Peyer's patch (tissue), 4 donors: ENCODE measurements around the gene EHD1. TPM values are rescaled to one million over a fixed set of nuclear protein-coding genes. Genes with fewer than 3 reads are reported as not detected.

ENCODE experiments used
- DNase-seq, 3 donors: peaks; one replicate each; pipeline ENCODE4 v3.0.0-alpha.2; 2017 to 2019
- H3K27ac ChIP-seq, 4 donors: fragments of 200-600 bp; sonication (generic); one replicate each; pipeline ENCODE4 v1.5.1; 2016 to 2019
- H3K27me3 ChIP-seq, 2 donors: fragments of 200-600 bp; sonication (generic); one replicate each; pipeline ENCODE4 v1.5.1; 2019
- H3K36me3 ChIP-seq, 3 donors: fragments of 200-600 bp; sonication (generic); one replicate each; pipeline ENCODE4 v1.5.1; 2016 to 2019
- H3K4me1 ChIP-seq, 4 donors: fragments of 200-600 bp; sonication (generic); one replicate each; pipeline ENCODE4 v1.5.1; 2016 to 2019
- H3K4me3 ChIP-seq, 4 donors: fragments of 200-600 bp; sonication (generic); 1 replicate in 3 of 4; 2 replicates in 1 of 4; pipeline ENCODE4 v1.5.1; 2016 to 2019; ENCODE audit warnings: mild to moderate bottlenecking in 1 of 4
- H3K9me3 ChIP-seq, 4 donors: fragments of 200-600 bp; sonication (generic); one replicate each; pipeline ENCODE4 v1.5.1; 2016 to 2019; ENCODE audit warnings: mild to moderate bottlenecking in 1 of 4
- POLR2A ChIP-seq, 2 donors: fragments of 450-650 bp; IDR thresholded peaks; one replicate each; pipeline ENCODE4 v1.5.1; 2017; ENCODE audit warnings: antibody characterized with exemption in 2 of 2, mild to moderate bottlenecking in 2 of 2, moderate library complexity in 2 of 2
- total RNA-seq, 4 donors: library from RNA; depleted of rRNA; stranded (reverse); fragments of >200 nt; gene quantifications; one replicate each; pipeline ENCODE4 v1.1.0, GENCODE V29; 2016
- TF ChIP-seq, protein P1 (sequence below), 6 experiments: fragments of 450-650 bp in 4 of 6; fragments of 200-600 bp in 2 of 6; sonication (generic) in 1 of 6; IDR thresholded peaks; one replicate each; pipeline ENCODE4 v1.5.1; 2017 to 2019; ENCODE audit warnings: antibody characterized with exemption in 6 of 6, mild to moderate bottlenecking in 3 of 6, moderate library complexity in 1 of 6

The EHD1 gene
- total RNA-seq, 4 donors from 2014 or later = 56.2 to 185 (median 98.6) TPM

DNA sequence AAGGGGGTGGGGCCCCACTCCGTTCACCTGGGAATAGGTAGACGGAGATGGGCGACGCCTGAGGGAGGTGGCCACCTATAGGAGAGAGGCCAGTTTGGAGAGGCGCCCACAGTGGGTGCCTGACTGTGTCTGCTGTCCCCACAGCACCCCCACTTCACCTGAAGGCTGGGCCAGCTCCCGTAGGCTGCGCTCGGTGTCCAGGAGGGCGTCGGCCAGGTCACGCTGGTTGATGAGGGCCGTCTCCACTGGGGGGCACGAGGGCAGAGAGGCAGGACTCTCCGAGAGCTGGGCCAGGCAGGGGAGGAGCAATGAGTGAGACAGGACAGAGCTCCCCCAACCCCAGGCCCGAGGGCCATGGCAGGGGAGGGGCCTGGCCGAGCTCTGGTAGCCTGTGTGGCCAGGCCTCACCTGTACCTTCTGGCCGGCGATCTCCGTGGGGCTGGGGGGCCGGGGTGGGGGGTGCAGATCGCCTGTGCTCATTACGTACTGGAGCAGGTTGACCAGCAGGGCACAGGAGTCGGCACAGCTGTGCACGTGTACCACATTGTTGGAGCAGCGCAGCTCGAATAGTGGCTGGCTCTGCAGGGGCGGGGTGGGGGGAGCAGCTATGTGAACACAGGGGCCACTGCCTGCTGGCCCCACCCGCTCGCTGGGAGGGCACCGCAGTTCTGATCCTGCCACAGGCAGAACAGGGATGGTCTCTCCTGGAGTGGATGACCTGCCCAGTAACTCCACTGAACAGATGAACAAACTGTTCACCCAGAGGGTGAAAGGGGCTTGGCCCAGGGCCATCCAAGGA is 23.9 kb upstream of the EHD1 start:
- Histone ChIP-seq H3K4me1 (no peaks in the 10 kb centered on the region), H3K9me3 (no peaks in the 10 kb centered on the region), H3K27ac (no peak overlapping the region), H3K27me3 (no peaks in the 10 kb centered on the region), H3K4me3 (no peak overlapping the region), H3K36me3 (peaks cover 0 to 96% (median 0%) of the 10 kb centered on the region in 3 donors)
- TF ChIP-seq, protein P1, sequence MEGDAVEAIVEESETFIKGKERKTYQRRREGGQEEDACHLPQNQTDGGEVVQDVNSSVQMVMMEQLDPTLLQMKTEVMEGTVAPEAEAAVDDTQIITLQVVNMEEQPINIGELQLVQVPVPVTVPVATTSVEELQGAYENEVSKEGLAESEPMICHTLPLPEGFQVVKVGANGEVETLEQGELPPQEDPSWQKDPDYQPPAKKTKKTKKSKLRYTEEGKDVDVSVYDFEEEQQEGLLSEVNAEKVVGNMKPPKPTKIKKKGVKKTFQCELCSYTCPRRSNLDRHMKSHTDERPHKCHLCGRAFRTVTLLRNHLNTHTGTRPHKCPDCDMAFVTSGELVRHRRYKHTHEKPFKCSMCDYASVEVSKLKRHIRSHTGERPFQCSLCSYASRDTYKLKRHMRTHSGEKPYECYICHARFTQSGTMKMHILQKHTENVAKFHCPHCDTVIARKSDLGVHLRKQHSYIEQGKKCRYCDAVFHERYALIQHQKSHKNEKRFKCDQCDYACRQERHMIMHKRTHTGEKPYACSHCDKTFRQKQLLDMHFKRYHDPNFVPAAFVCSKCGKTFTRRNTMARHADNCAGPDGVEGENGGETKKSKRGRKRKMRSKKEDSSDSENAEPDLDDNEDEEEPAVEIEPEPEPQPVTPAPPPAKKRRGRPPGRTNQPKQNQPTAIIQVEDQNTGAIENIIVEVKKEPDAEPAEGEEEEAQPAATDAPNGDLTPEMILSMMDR (IDR thresholded peaks at IDR 0.05) = no peak
- no peak for TF ChIP-seq POLR2A (IDR thresholded peaks at IDR 0.05)
- DNase-seq = no peak

GRCh38 chr11:64900774-64901173 is 22.4 kb upstream of the EHD1 start:
- H3K4me3 ChIP-seq = no peak overlapping the region
- no peak for DNase-seq
- no peaks in the 10 kb centered on the region for H3K9me3 ChIP-seq
- H3K27ac ChIP-seq = no peak overlapping the region
- H3K27me3 ChIP-seq = no peaks in the 10 kb centered on the region
- TF ChIP-seq POLR2A (IDR thresholded peaks at IDR 0.05) = no peak
- TF ChIP-seq, protein P1 (IDR thresholded peaks at IDR 0.05) = no peak
- H3K36me3 ChIP-seq = peaks cover 0 to 93% (median 0%) of the 10 kb centered on the region in 3 donors
- no peaks in the 10 kb centered on the region for H3K4me1 ChIP-seq

DNA sequence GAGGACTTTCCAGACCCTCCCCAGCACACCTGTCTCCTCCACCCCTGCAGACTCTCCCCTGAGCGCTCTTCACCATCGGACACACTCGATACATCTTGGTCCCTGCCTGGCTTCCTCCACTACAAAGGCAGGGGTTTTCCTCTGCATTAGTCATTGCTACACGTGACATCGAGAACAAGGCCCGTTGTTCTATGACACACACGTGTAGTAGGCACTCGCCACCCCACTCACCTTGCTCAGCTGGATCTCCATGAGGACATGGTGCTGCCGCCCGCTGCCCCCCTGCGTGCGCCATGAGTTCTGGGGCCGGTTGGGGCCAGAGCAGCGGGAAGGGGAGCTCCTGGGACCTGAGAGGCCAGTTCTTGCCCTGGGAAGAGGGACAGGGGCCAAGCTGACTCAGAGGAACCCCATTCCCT is 21.9 kb upstream of the EHD1 start:
- no peaks in the 10 kb centered on the region for H3K27me3 ChIP-seq
- H3K36me3 ChIP-seq = peaks cover 0 to 90% (median 0%) of the 10 kb centered on the region in 3 donors
- TF ChIP-seq, protein P1 (IDR thresholded peaks at IDR 0.05) = no peak
- no peak for TF ChIP-seq POLR2A (IDR thresholded peaks at IDR 0.05)
- no peaks in the 10 kb centered on the region for H3K9me3 ChIP-seq
- DNase-seq = no peak
- no peak overlapping the region for H3K27ac ChIP-seq
- H3K4me1 ChIP-seq = no peaks in the 10 kb centered on the region
- no peak overlapping the region for H3K4me3 ChIP-seq

- Histone ChIP-seq H3K9me3 (no peaks in the 10 kb centered on the region), H3K27ac (no peak overlapping the region), H3K4me3 (no peak overlapping the region), H3K27me3 (no peaks in the 10 kb centered on the region), H3K36me3 (peaks cover 0 to 83% (median 0%) of the 10 kb centered on the region in 3 donors), H3K4me1 (peaks cover 0 to 12% (median 0%) of the 10 kb centered on the region in 4 donors)
- no peak for TF ChIP-seq POLR2A (IDR thresholded peaks at IDR 0.05)
- TF ChIP-seq, protein P1 (IDR thresholded peaks at IDR 0.05) = no peak
- DNase-seq = no peak
Observed at GRCh38 chr11:64898541-64898940, 20.1 kb upstream of the EHD1 start.

DNA sequence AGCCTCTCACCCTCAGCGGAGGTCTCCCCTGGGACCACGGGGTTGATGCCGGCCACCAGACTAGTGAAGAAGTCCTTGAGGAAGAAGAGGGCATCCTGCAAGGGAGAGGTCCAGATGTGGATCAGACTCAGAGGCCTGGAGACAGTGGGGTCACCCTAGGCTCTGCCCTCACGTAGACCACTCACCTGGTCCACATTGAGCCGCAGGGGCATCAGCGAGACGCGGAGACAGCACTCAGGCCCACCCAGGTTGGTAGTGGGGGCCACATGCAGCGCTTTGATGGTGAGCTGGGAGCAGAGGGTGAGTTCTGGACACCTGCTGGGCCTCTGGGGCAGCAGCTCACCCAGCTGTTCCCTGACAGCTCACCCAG is 19.6 kb upstream of the EHD1 start:
- TF ChIP-seq, protein P1 (IDR thresholded peaks at IDR 0.05) = no peak
- TF ChIP-seq POLR2A (IDR thresholded peaks at IDR 0.05) = no peak
- Histone ChIP-seq H3K36me3 (peaks cover 0 to 78% (median 0%) of the 10 kb centered on the region in 3 donors), H3K27ac (no peak overlapping the region), H3K9me3 (no peaks in the 10 kb centered on the region), H3K27me3 (no peaks in the 10 kb centered on the region), H3K4me1 (peaks cover 0 to 12% (median 0%) of the 10 kb centered on the region in 4 donors), H3K4me3 (no peak overlapping the region)
- DNase-seq = no peak
